B cell (primary cell): ENCODE measurements around the gene SRA1. TPM values are rescaled to one million over a fixed set of nuclear protein-coding genes. Genes with fewer than 3 reads are reported as not detected.

Source experiments
- ATAC-seq: fragments of 200-7000 bp; cut with Tn5 transposase; one replicate; pipeline ENCODE4 v1.10.0; 2021; ENCODE audit warnings: low read depth, mild to moderate bottlenecking, moderate number of reproducible peaks, moderate library complexity
- CTCF ChIA-PET: fragments of 350-600 bp; sonication (Branson Sonifier 250); formaldehyde crosslinking; loops from one replicate; lab custom pipeline; 2021; ENCODE audit warnings: antibody characterized with exemption, inconsistent platforms; lab: Charles Lee
- POLR2A ChIA-PET: fragments of 350-600 bp; sonication (Branson Sonifier 250); formaldehyde crosslinking; loops from one replicate; lab custom pipeline; 2021; ENCODE audit warnings: antibody characterized with exemption; lab: Charles Lee
- DNase-seq: peaks from one replicate; pipeline ENCODE4 v3.0.0; 2013
- H2AFZ ChIP-seq: 2 replicates; pipeline ENCODE4 v1.6.1; 2012; ENCODE audit warnings: mild to moderate bottlenecking, low read depth, low read length; ENCODE audit not compliant: insufficient read depth, poor library complexity, severe bottlenecking
- H3K27ac ChIP-seq, 2 donors: 1 replicate in 1 of 2; 2 replicates in 1 of 2; pipeline ENCODE4 v1.5.1; 2012 to 2013; ENCODE audit warnings: low read length in 2 of 2, mild to moderate bottlenecking in 2 of 2, moderate library complexity in 1 of 2
- H3K27me3 ChIP-seq, 4 experiments: fragments of 200-600 bp in 1 of 4; sonication (generic) in 1 of 4; replicated peaks in 1 of 4; 1 replicate in 2 of 4; 2 replicates in 2 of 4; pipeline versions ENCODE4 v1.6.1 to v1.7.0; 2013 to 2016; ENCODE audit warnings: low read length in 3 of 4, mild to moderate bottlenecking in 2 of 4, mixed read lengths in 1 of 4, moderate library complexity in 1 of 4; ENCODE audit not compliant: insufficient read depth in 4 of 4, control insufficient read depth in 3 of 4; ENCODE audit errors: control extremely low read depth in 1 of 4
- H3K36me3 ChIP-seq, 2 experiments: replicated peaks in 1 of 2; 1 replicate in 1 of 2; 2 replicates in 1 of 2; pipeline versions ENCODE4 v1.6.1 to v1.7.1; 2013; ENCODE audit warnings: low read length in 1 of 2; ENCODE audit not compliant: insufficient read depth in 2 of 2, control insufficient read depth in 1 of 2; ENCODE audit errors: control extremely low read depth in 1 of 2, extremely low read depth in 1 of 2
- H3K4me1 ChIP-seq, 2 donors: fragments of 200-600 bp in 1 of 2; sonication (generic) in 1 of 2; 1 replicate in 1 of 2; 2 replicates in 1 of 2; pipeline versions ENCODE4 v1.5.1 to v1.6.1; 2013 to 2017; ENCODE audit warnings: low read length in 2 of 2; ENCODE audit not compliant: control insufficient read depth in 2 of 2, insufficient read depth in 2 of 2
- H3K4me2 ChIP-seq: replicated peaks from 2 replicates; pipeline ENCODE3; 2012; ENCODE audit warnings: mild to moderate bottlenecking, low read depth, low read length; ENCODE audit not compliant: poor library complexity, severe bottlenecking
- H3K4me3 ChIP-seq, 5 experiments: fragments of 200-600 bp in 1 of 5; sonication (generic) in 1 of 5; 1 replicate in 3 of 5; 2 replicates in 2 of 5; pipeline versions ENCODE4 v1.5.1 to v1.7.0; 2011 to 2016; ENCODE audit warnings: low read length in 4 of 5, mild to moderate bottlenecking in 4 of 5, low read depth in 2 of 5, control low read depth in 1 of 5, moderate library complexity in 1 of 5; ENCODE audit not compliant: insufficient read depth in 1 of 5; ENCODE audit errors: control extremely low read depth in 1 of 5, extremely low read depth in 1 of 5
- H3K79me2 ChIP-seq: fragments of 200-600 bp; sonication (generic); one replicate; pipeline ENCODE4 v1.6.0; 2016; ENCODE audit warnings: low read length; ENCODE audit not compliant: control insufficient read depth, insufficient read depth
- H3K9ac ChIP-seq: fragments of 200-600 bp; sonication (generic); 2 replicates; pipeline ENCODE4 v1.6.1; 2017; ENCODE audit warnings: mild to moderate bottlenecking, low read length, moderate library complexity
- H3K9me3 ChIP-seq, 3 donors: one replicate each; pipeline versions ENCODE4 v1.6.1 to v1.7.1; 2013; ENCODE audit warnings: low read length in 2 of 3; ENCODE audit not compliant: control insufficient read depth in 2 of 3, insufficient read depth in 1 of 3; ENCODE audit errors: control extremely low read depth in 1 of 3
- H4K20me1 ChIP-seq: 2 replicates; pipeline ENCODE4 v1.6.0; 2012; ENCODE audit warnings: mild to moderate bottlenecking, low read length; ENCODE audit not compliant: insufficient read depth, control insufficient read depth, poor library complexity, severe bottlenecking
- H3K27ac Mint-ChIP-seq: one replicate; pipeline ENCODE4 v1.8.0; 2021; ENCODE audit warnings: mixed read lengths
- H3K27me3 Mint-ChIP-seq: one replicate; pipeline ENCODE4 v1.8.0; 2021; ENCODE audit warnings: mixed read lengths
- H3K4me1 Mint-ChIP-seq: one replicate; pipeline ENCODE4 v1.8.0; 2021; ENCODE audit warnings: mixed read lengths
- H3K4me3 Mint-ChIP-seq: one replicate; pipeline ENCODE4 v1.8.0; 2021; ENCODE audit warnings: mixed read lengths
- H3K9me3 Mint-ChIP-seq: one replicate; pipeline ENCODE4 v1.8.0; 2022; ENCODE audit warnings: mixed read lengths; ENCODE audit not compliant: insufficient read depth
- EZH2 ChIP-seq: IDR thresholded peaks from 2 replicates; pipeline ENCODE4 v1.6.1; 2012; ENCODE audit warnings: borderline replicate concordance, low read depth, mild to moderate bottlenecking, moderate library complexity, low read length; ENCODE audit not compliant: insufficient read depth, poor library complexity, severe bottlenecking
- WGBS: methylation state at CpG from one replicate; pipeline ENCODE4 v1.1.5; 2013; ENCODE audit warnings: missing lambda C conversion rate; ENCODE audit not compliant: insufficient coverage; 5-methylcytosine and 5-hydroxymethylcytosine counted together
- intact Hi-C: fragments of 100-400 bp; cut with micrococcal nuclease; formaldehyde crosslinking; loops from one replicate; pipeline ENCODE4 v1.10.0; 2022
- polyA plus RNA-seq: library from polyadenylated mRNA; depleted of rRNA; stranded (reverse); fragments of >200 nt; gene quantifications from 2 replicates; pipeline ENCODE4 v1.2.3, GENCODE V29; 2012
- total RNA-seq, 2 donors: library from RNA; stranded (reverse); fragments of 120-200 nt in 1 of 2; gene quantifications; 1 replicate in 1 of 2; 2 replicates in 1 of 2; pipeline versions ENCODE4 v1.2.3 to v1.2.4, GENCODE V29; 2013 to 2022
- TF ChIP-seq, protein P1 (sequence below): fragments of 200-600 bp; IDR thresholded peaks from one replicate; pipeline ENCODE4 v1.8.0; 2022; ENCODE audit warnings: antibody characterized with exemption, mild to moderate bottlenecking

The SRA1 gene
- total and polyA plus RNA-seq, 2 donors (not counting 1 experiment from before 2014, with no cell fraction given): 23.2 to 25.6 TPM

DNA sequence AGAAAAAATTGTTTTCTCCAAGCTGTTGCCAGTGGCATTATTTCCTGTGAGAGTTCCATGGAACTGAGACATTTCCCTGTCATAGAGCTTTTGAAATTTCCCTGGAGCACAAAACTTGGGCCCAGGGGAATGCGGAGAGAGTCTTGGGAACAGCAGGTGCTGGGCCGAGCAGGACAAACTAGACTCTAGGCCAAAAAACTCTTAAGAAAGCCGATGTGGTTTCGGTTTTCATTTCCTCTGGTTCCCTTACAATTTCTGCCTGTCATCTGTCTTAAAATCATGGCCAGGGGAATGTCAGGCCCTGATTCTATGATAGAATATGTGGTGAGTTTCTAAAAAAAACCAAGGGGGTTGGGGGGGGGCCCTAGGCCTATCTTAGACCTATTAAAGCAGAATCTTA, 11.9 kb upstream of the SRA1 start:
- Histone ChIP-seq H3K4me2 (peak overlapping the region; percentile 62), H3K9ac (peak overlapping the region; percentile 50), H3K4me3 (peak overlapping the region in 1 of 5 experiments; percentile 17), H2AFZ (peak overlapping the region; percentile 66), H3K9me3 (no peaks in the 10 kb centered on the region), H3K79me2 (peaks cover 18% of the 10 kb centered on the region), H3K27ac (peak overlapping the region; percentile 52 to 80), H4K20me1 (no peaks in the 10 kb centered on the region), H3K27me3 (no peaks in the 10 kb centered on the region), H3K36me3 (peaks cover 0 to 21% of the 10 kb centered on the region in 2 experiments), H3K4me1 (peaks cover 25 to 36% of the 10 kb centered on the region in 2 donors)
- no peaks in the 10 kb centered on the region for H3K9me3 Mint-ChIP-seq
- TF ChIP-seq EZH2: no peak
- TF ChIP-seq, protein P1, sequence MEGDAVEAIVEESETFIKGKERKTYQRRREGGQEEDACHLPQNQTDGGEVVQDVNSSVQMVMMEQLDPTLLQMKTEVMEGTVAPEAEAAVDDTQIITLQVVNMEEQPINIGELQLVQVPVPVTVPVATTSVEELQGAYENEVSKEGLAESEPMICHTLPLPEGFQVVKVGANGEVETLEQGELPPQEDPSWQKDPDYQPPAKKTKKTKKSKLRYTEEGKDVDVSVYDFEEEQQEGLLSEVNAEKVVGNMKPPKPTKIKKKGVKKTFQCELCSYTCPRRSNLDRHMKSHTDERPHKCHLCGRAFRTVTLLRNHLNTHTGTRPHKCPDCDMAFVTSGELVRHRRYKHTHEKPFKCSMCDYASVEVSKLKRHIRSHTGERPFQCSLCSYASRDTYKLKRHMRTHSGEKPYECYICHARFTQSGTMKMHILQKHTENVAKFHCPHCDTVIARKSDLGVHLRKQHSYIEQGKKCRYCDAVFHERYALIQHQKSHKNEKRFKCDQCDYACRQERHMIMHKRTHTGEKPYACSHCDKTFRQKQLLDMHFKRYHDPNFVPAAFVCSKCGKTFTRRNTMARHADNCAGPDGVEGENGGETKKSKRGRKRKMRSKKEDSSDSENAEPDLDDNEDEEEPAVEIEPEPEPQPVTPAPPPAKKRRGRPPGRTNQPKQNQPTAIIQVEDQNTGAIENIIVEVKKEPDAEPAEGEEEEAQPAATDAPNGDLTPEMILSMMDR: no peak
- H3K27ac Mint-ChIP-seq: peak overlapping the region; percentile 91
- WGBS: 19% methylated on average over 3 of the region's 4 CpGs
- POLR2A ChIA-PET: interaction anchor here (0.7 to 1.2 kb wide), 2 partner anchors 9 to 111 kb away, joined by 3 to 4 read pairs; no protein-coding TSS in a partner anchor
- peaks cover 45% of the 10 kb centered on the region for H3K4me1 Mint-ChIP-seq
- intact Hi-C loops: loop anchor here (10.0 kb wide), 2 partner anchors 264 to 756 kb away; partner anchors contain the start of genes PFDN1 and TAF7
- H3K27me3 Mint-ChIP-seq: no peaks in the 10 kb centered on the region
- peak; percentile 56 for DNase-seq
- H3K4me3 Mint-ChIP-seq: peak overlapping the region; percentile 71
- CTCF ChIA-PET: no interaction called here
- ATAC-seq: no peak

DNA sequence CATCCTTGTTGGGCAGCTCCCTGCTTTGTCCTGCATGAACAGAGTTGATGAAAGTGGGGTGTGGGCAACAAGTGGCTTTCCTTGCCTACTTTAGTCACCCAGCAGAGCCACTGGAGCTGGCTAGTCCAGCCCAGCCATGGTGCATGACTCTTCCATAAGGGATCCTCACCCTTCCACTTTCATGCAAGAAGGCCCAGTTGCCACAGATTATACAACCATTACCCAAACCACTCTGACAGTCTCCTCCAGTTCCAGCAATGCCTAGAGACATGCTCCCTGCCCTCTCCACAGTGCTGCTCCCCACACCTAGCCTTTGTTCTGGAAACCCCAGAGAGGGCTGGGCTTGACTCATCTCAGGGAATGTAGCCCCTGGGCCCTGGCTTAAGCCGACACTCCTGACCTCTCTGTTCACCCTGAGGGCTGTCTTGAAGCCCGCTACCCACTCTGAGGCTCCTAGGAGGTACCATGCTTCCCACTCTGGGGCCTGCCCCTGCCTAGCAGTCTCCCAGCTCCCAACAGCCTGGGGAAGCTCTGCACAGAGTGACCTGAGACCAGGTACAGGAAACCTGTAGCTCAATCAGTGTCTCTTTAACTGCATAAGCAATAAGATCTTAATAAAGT, 11.3 kb upstream of the SRA1 start:
- H3K4me1 Mint-ChIP-seq: peaks cover 50% of the 10 kb centered on the region
- TF ChIP-seq EZH2: no peak
- TF ChIP-seq, protein P1: no peak
- POLR2A ChIA-PET: interaction anchor here (0.7 to 1.2 kb wide), 2 partner anchors 10 to 112 kb away, joined by 3 to 4 read pairs; no protein-coding TSS in a partner anchor
- no peak for DNase-seq
- CTCF ChIA-PET: no interaction called here
- H3K4me2 ChIP-seq: peak overlapping the region; percentile 62
- peaks cover 28 to 41% of the 10 kb centered on the region in 2 donors for H3K4me1 ChIP-seq
- H3K27ac Mint-ChIP-seq: peak overlapping the region; percentile 91
- intact Hi-C loops: loop anchor here (10.0 kb wide), 2 partner anchors 264 to 756 kb away; partner anchors contain the start of genes PFDN1 and TAF7
- H3K36me3 ChIP-seq: peaks cover 0 to 21% of the 10 kb centered on the region in 2 experiments
- H2AFZ ChIP-seq: peak overlapping the region; percentile 66
- H3K27ac ChIP-seq: peak overlapping the region; percentile 52 to 80
- no peaks in the 10 kb centered on the region for H3K9me3 Mint-ChIP-seq
- H3K27me3 Mint-ChIP-seq: no peaks in the 10 kb centered on the region
- no peak overlapping the region for H3K4me3 Mint-ChIP-seq
- H3K79me2 ChIP-seq: peaks cover 18% of the 10 kb centered on the region
- 96% methylated on average over 2 of the region's 2 CpGs for WGBS
- peak overlapping the region; percentile 50 for H3K9ac ChIP-seq
- peak overlapping the region in 1 of 5 experiments; percentile 17 for H3K4me3 ChIP-seq
- no peak for ATAC-seq
- no peaks in the 10 kb centered on the region for H4K20me1 ChIP-seq
- H3K9me3 ChIP-seq: no peaks in the 10 kb centered on the region
- no peaks in the 10 kb centered on the region for H3K27me3 ChIP-seq
